Measurements from ENCODE around the gene DSCAM.
"Not testable (repeated sequence)": the region's sequence is repeated elsewhere in the genome, so short reads cannot be mapped to it uniquely, and the experiment has no call there.

The DSCAM gene

DNA sequence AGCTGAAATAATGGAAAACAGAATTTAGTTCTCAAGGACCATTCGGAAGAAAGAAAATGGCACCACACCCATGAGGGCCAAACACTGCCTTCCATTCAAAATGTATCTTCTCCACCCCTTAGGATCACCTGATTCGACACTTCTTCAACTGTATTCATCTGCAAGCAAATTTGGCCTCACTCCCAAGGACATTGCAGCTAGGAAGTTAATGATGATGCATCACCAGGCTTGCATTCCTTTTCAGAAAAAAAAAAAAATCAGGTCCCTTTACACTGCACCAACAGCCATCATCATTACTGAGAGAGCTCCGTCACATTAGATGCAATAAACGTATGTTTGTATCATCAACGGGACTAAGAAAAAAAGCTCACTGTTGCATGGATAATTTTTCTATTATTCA, 611.4 kb downstream of the DSCAM start:
- no peak for DNase-seq

DNA sequence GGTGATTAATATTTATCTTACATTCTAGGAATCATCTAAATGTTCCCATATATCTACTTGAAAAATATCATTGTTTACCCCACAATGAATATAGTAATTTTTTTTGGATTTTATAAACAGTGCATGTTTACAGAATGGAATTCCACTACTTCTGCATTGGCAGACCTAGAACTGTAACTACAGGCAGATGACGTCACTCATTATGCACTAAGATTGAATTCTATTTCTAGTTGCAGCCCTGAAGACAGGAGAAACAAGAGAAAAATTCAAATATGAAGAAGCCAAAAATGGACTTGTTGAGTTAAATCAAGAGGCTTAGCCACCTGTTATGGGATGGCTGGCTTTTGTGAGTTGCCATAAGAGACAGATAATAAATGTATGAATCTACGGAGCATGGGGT, 615.0 kb downstream of the DSCAM start:
- DNase-seq, result no peak

DNA sequence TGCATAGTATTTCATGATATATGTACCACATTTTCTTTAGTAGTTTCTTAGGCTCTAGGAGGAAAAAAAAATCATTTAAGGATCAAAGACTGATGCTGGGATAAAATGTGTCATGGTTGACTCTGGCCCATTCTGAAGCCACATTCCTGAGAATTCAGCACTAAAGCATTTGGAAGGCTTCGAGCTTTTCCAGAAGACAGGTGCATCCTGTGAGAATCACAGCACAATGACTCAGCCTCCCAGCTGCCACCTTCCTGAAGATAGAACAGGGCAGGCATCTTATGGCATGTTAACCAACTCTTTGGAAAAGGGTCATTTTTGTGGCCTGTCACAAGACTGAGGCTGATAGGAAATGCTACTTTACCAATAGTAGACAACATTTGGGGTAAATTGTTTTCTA, 619.9 kb downstream of the DSCAM start:
- DNase-seq, result no peak

DNA sequence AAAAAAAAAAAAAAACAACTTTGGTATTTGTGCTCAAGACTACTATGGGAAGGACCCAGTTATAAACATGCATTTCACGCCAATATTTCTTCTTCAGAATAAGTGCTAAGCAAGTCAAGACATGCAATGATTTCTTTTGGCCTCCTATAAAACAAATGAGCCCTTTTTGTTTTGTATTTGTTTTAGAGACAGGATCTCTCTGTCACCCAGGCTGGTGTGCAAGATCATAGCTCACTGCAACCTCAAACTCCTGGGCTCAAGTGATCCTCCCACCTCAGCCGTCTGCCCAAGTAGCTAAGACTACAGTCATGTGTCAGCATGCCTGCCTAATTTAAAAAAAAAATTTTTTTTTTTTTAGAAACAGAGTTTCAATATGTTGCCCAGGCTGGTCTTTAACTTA, 631.0 kb downstream of the DSCAM start:
- DNase-seq, result no peak

DNA sequence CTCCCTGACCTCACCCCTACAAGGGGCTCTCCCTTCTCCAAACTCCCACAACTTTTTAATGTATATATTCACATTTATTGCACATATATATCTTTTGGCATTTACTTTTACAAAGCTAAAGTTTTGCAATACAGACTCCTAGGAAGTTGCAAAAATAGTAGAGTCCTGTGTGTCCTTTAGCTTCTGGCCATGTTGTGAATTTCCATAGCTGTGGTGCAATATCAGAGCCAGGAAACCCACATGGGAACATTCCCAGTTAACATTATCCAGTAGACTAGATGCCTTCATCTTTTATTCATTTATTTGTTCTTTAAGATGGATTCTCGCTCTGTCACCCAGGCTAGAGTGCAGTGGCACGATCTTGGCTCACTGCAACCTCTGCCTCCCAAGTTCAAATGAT, 636.7 kb downstream of the DSCAM start:
- no peak for DNase-seq

DNA sequence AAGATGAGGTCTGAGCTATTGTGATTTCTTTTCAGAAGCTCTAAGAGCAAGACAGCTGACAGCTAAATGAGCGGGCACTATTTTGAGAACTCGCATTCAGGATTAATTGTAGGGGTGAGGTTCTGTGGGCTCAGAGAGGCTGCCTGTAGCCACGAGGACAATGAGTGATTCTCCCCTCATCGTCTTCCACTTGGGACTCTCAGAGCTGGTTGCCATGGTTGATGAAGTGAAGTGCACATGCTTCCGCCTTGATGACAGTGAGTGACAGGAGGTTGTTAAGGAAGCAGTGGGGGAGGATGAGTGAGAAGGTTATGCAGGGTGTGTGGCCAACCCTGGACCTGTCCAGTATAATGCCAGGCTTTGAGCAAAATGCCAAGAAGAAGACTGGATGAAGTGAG, 638.0 kb downstream of the DSCAM start:
- no peak for DNase-seq

DNA sequence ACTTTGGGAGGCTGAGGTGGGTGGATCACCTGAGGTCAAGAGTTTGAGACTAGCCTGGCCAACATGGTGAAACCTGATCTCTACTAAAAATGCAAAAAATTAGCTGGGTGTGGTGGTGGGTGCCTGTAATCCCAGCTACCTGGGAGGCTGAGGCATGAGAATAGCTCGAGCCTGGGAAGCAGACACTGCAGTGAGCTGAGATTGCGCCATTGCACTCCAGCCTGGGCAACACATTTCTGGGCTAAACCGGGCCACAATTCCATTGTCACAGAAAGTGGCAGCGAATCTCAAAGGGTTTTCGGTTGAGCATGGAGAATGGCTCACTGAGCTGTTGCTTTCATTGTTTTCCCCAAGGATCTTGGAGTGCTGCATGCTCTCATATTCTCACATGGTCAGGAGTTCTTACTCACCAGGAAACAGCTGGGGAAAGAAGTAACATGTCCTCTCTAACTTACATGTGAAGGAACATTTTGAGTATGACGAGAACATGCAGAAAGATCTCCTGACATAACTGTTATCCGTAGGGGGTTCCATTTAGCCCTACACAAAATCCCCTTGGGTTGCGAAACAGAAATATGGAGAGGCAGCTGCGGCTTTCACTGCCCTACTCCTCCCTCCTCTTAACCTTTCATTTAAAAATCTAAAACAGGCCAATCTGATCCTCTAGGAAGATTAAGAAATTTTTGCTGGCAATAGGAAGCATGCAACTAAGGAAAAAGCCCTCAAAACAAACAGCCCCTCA, 638.6 kb downstream of the DSCAM start:
- DNase-seq, result no peak

DNA sequence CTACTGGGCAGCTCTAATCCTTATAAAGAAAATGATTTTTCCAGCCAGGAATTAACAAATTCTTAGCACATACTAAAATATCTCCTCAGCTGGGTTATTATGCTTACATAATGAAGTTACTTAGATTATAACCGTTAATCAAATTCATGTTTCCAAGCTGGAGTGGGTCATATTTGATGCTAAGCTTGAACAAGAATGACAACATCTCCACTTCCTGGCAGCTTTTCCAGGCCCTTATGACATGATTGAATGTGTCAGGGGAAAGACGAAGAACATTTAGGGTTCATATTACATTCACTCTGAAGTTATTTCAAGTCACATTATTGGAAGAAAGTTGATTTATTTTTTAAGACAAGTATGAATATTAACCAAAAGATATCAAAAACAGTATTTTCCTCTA, 646.0 kb downstream of the DSCAM start:
- no peak for DNase-seq

DNA sequence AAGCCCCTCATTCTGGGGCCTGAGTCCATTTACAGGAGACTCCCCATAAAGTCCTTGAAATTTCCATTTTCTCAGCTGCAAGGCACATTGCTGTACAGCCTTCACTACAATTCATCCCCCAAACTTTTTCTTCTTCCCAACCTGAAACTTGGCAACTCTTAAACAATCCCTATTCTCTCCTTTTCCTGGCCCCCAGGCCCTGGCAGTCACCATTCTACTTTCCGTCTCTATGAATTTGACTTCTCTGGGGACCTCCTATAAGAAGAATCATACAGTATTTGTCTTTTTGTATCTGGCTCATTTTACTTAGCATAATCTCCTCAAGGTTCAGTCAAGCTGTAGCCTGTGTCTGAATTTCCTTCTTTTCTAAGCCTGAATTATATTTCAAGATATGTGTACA, 646.8 kb downstream of the DSCAM start:
- no peak for DNase-seq

DNA sequence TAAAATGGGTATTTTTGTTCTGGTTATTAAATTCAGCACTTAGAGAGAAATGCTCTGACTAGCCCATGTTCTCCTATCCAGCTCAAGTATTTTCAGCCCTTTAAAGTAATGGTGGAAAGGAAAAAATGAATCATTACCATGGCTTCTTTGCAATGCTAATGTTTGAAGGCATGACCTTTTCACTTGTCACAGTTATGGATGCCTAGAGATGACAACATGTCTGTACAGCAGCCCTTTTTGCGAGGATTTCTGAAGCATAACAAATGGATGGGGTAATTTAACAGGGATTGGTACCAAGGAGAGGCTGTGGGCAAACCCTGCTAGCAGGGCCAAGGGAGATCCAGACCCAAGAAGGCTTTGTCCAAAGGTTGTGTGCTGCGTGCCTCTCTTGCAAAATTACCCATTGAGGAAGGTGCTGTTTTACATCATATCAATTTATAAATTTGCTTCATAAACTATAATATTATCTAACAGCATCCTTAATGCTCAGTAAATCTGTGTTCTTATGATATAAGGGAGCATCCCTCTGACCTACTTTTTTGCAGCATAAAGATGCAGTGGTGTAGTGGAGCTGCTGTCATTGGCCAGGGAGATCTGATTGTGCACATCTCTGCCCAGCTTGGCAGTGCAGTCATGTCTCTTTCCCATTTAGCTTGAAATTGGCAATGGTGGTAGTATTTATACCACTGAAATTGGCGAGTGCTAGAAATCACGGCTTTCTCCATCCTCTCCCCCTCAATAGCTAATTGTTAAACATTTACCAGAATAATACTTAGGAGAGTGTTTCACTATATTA, 652.6 kb downstream of the DSCAM start:
- DNase-seq, result no peak

DNA sequence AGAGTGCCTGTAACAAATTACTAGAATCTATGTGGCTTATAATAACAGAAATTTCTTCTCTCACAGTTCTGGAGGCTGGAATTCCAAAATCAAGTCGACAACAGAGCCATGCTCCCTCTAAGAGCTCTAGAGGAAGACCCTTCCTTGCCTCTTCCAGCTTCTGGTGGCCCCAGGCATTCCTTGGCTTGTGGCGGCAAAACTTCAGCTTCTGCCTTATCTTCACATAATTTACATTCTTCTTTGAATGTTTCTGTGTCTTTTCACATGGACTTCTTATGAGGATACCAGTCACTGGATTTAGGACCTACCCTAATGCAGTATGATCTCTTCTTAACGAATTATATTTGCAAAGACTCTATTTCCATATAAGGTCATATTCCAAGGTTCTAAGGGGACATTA, 655.3 kb downstream of the DSCAM start:
- no peak for DNase-seq

DNA sequence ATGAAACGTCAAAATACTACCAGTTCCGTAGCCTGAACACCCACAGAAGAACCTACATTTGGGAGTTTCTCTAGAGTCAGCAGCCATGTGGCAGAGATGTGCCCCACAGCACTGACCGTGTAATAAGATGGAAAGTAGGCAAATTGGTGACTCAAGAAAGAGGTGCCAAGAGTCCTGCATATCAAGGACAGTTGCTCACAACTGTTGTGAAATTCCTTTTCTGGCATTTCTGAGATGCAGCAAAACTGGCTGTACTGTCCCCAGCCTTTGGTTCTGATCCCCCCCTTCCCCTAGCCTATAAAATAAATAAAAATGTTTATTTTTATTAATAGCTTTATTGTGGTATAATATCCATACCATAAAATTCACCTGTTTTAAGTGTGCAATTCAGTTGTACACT, 655.8 kb downstream of the DSCAM start:
- no peak for DNase-seq

DNA sequence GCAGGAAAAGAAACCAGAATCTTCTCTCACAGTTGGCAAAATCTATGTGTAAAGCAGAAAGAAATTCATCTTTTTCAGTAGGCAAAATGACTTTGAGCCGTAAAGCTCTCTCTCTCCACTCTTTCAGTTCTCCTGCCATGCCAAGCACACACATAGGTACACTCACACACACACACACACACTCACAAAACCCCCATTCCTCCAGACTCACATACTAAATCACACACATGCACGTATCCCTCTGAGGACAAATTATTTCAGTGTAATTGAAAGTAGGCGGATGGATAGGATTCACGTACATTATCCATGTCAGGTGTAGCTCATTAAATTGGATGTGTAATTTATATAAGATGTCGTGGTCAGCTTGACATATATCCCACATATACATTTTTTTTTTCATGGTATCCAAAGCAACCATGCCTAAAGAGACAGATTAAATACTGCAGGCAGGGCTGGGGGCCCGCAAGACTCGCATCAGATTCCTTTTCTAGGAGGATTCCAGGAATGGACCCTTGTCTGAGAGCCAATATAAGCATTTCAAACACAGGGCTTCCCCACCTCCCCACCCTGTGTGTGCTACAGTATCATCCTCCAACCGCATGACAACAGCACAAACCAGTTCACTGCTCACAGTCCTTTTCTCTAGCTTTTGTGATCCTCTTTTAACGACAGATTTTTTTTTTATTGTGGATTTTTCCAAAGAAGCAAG, 658.9 kb downstream of the DSCAM start:
- no peak for DNase-seq

DNA sequence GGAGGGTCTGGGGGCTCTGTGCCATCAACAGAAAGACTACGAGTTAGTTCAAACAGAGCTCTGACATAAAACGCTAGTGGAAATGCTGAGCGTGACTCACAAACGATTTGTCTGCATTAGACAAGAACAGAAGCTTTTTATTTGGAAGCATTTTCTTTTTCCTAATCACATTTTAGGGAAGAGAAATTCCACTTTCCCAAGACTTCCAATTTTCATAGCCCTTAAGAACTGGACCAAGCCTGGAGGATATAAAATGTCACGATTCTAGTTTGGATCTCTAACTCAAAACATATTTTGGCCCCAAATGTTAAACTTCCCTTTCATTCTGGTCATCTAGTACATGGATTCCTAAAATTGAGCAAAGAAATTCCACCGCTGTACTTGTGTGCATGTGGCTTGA, 659.7 kb downstream of the DSCAM start:
- no peak for DNase-seq

DNA sequence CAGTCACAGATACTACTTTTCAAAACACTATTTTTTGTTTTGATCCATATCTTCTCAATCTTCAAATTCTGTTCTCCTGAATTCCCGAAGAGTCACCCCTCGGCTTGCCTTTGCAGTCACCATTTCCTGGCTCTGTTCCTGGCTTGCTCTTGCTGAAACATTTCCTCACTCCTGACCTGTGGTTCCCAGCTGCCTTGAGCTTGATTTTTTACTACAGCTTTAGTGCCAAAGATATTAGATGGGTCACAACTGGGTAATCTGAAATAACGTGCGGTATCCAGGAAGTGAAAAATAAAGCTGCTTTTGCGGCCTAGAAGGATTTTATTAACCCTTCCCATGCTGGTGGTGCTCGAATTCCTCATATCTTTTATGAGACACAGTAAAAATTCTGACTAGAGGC, 660.9 kb downstream of the DSCAM start:
- peak; percentile 64 for DNase-seq

DNA sequence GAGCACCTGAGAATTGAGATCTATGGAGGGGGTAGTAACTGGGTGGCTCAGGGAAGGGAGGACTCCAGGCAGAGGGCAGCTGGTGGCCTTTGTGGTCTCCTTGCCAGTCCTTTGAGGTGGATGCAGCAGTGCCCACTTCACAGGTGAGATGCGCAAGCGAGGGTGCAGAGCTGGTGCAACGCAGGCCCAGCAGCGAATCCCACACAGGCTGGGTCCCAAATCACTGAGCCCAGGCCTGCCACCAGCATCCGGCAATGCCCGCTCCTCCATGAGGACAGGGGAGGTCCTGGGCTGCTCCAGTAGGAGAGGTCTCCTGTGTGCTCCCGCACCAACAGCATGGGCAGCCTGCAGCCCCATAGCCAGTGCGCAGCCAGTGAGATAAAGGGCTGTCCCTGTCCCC, 661.8 kb downstream of the DSCAM start:
- no peak for DNase-seq

DNA sequence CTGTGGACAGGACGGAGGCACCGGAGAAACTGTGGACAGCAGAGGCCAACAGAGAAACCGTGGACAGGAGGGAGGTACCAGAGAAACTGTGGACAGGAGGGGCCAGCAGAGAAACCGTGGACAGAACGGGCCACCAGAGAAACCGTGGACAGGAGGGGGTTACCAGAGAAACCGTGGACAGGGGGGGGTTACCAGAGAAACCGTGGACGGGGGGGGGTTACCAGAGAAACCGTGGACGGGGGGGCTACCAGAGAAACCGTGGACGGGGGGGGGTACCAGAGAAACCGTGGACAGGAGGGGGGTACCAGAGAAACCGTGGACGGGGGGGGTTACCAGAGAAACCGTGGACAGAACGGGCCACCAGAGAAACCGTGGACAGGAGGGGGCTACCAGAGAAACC, 664.5 kb downstream of the DSCAM start:
- not testable (repeated sequence) for DNase-seq

DNA sequence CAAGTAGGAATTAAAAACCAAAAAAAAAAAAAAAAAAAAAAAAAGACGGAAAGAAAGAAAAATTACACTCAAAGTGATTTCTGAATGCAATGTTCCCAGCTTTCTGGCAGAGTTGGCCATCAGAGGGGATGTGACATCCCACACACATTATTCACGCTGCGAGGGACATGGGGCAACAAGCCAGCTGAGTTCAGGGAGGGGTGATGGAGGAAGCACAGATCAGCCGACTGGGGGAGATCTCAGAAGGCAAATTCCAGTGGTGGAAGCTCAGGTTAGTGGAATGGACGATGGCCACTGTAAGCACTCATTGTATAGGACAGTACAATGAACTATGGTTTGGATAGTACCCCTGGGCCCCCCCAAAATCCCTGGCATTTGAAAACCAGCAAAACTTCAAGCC, 667.8 kb downstream of the DSCAM start:
- no peak for DNase-seq

DNA sequence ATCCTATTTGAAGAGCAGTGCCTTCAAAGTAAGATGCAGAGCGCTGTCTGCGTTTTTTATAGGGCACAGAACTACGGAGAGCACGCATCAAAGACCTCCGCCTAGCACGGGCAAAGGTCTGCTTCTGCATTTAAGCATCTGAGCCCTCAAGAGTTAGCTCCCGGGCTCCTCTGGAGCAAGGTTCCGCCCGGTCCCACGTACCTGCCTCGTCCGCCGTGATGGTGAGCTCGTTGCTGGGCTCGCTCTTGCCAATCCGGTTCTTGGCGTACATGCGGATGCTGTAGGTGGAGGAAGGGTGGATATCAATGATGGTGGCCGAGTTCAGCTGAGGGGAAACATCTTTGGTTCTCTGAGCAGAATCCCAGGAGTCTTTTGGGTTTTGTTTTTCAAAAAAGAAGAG, 668.2 kb downstream of the DSCAM start:
- DNase-seq, result no peak

DNA sequence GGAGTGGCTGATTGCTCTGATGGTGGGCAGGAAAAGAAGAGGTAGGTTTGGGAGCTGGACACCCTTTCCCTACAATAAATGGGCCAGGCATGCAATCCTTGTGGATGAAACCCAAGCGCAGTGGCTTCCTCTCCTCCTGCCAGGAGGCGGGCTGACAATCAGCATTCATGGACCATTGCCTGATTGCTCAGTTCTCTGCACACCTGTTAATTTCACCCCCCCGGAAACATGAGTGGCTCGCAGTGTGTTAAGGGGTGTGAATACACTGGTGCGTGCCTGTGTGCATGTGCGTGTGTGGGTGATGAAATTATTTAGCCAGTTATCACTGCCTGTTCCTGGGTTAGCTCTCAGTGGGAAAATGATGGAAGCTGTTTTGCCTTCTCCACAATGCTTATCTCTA, 669.0 kb downstream of the DSCAM start:
- DNase-seq, result no peak

DNA sequence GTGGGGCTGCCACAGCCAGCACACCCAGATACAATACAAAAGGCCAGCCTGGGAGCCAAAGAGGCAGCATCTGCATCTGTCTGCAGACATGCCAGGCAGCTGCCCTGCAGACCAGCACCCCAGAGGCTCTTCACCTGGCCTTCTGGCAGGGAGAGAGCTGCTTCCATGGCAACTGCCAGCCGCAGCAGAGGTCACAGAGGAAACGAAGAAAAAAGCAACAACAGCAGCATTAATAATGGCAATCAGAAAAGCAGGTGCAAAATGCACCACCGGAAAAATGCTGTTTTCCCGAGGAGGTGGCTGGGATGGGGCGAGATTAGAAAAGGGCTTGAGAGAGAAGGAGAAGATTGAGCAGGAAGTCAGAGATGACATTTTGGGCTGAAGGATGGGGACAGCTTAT, 670.2 kb downstream of the DSCAM start:
- no peak for DNase-seq

DNA sequence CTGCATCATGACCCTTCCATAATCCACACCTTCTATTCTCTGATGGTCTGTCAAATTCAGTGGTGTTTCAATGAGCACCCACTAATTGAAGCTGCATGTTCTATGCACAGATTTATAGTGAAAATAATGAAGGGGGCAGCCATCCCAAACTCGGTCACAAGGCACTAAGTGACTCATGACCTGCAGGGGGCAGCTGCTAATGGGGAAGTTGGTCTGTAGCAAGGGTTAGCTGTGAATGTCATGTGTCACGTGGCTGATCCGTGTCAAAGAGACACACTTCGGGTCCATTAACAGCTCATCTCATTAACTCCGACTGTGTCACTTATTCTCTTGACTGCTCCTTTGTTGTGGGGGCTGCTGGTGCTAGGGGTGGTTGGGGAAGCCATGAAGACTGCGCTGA, 673.1 kb downstream of the DSCAM start:
- no peak for DNase-seq

DNA sequence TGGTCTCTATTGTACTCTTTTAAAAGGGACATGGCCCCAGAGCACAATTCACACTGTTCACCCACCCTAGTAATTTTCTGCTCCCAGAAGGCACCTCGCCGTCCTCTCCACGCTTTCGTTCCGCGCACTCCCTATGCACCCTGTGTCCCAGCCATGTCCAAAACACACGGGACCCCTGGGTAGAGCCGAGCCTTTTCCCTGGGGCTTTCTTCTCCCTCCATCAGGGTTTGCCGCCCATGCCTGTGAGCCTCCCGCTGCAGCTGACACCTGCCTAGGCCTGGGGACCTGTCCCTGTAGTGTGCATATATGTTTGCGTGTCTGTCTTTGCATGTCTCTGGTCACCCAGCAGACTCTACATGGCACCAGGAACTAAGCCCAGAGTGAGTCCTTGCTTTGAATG, 677.0 kb downstream of the DSCAM start:
- no peak for DNase-seq
